Loucy (cell line): ENCODE measurements around the gene TRPT1.

Experiments
- H2AFZ ChIP-seq: fragments of 200-600 bp; sonication (generic); 2 replicates; pipeline ENCODE4 v1.6.0; 2016; ENCODE audit warnings: antibody characterized with exemption, mild to moderate bottlenecking, low read length, moderate library complexity
- H3F3A ChIP-seq: fragments of 200-600 bp; 2 replicates; pipeline ENCODE4 v1.6.0; 2016; ENCODE audit warnings: antibody characterized with exemption, low read depth, mild to moderate bottlenecking
- H3K27me3 ChIP-seq: fragments of 200-600 bp; sonication (generic); 2 replicates; pipeline ENCODE4 v1.6.1; 2014; ENCODE audit warnings: low read length, mild to moderate bottlenecking; ENCODE audit not compliant: insufficient read depth, poor library complexity, severe bottlenecking
- H3K36me3 ChIP-seq: fragments of 200-600 bp; sonication (generic); 2 replicates; pipeline ENCODE4 v1.6.1; 2016; ENCODE audit warnings: low read length; ENCODE audit not compliant: insufficient read depth
- H3K4me1 ChIP-seq: fragments of 200-600 bp; sonication (generic); 2 replicates; pipeline ENCODE4 v1.5.1; 2014; ENCODE audit warnings: low read length, mild to moderate bottlenecking; ENCODE audit not compliant: insufficient read depth, poor library complexity, severe bottlenecking
- H3K4me2 ChIP-seq: fragments of 200-600 bp; sonication (generic); 2 replicates; pipeline ENCODE4 v1.6.0; 2014; ENCODE audit warnings: antibody characterized with exemption, low read length, low read depth, mild to moderate bottlenecking; ENCODE audit not compliant: poor library complexity, severe bottlenecking
- H3K4me3 ChIP-seq: fragments of 200-600 bp; sonication (generic); 2 replicates; pipeline ENCODE4 v1.5.1; 2014; ENCODE audit warnings: low read length, mild to moderate bottlenecking, mixed read lengths; ENCODE audit not compliant: poor library complexity, severe bottlenecking
- H3K79me2 ChIP-seq: fragments of 200-600 bp; sonication (generic); 2 replicates; pipeline ENCODE4 v1.6.1; 2014; ENCODE audit warnings: low read length; ENCODE audit not compliant: insufficient read depth
- H3K9ac ChIP-seq: fragments of 200-600 bp; sonication (generic); 2 replicates; pipeline ENCODE4 v1.6.0; 2014; ENCODE audit warnings: mild to moderate bottlenecking, low read depth, low read length, moderate library complexity; ENCODE audit not compliant: poor library complexity, severe bottlenecking
- H3K9me2 ChIP-seq: fragments of 200-600 bp; sonication (generic); replicated peaks from 2 replicates; pipeline ENCODE4 v1.6.1; 2016; ENCODE audit warnings: low read depth, low read length, mixed read lengths
- H3K9me3 ChIP-seq: fragments of 200-600 bp; sonication (generic); 2 replicates; pipeline ENCODE4 v1.6.1; 2014; ENCODE audit warnings: mild to moderate bottlenecking, antibody characterized with exemption, low read length, low read depth; ENCODE audit not compliant: insufficient read depth
- H4K20me1 ChIP-seq: fragments of 200-600 bp; sonication (generic); 2 replicates; pipeline ENCODE4 v1.6.0; 2014; ENCODE audit warnings: antibody characterized with exemption, low read length, mild to moderate bottlenecking; ENCODE audit not compliant: insufficient read depth, poor library complexity, severe bottlenecking
- EZH2phosphoT487 ChIP-seq: fragments of 200-600 bp; IDR thresholded peaks from 2 replicates; pipeline ENCODE4 v1.6.1; 2018; ENCODE audit warnings: antibody characterized with exemption, mild to moderate bottlenecking, moderate library complexity, borderline replicate concordance
- TF ChIP-seq, protein P1 (sequence below): fragments of 200-600 bp; sonication (generic); conservative IDR thresholded peaks from 2 replicates; pipeline ENCODE4 v1.5.1; 2014; ENCODE audit warnings: mild to moderate bottlenecking, antibody characterized with exemption, low read length

The TRPT1 gene

DNA sequence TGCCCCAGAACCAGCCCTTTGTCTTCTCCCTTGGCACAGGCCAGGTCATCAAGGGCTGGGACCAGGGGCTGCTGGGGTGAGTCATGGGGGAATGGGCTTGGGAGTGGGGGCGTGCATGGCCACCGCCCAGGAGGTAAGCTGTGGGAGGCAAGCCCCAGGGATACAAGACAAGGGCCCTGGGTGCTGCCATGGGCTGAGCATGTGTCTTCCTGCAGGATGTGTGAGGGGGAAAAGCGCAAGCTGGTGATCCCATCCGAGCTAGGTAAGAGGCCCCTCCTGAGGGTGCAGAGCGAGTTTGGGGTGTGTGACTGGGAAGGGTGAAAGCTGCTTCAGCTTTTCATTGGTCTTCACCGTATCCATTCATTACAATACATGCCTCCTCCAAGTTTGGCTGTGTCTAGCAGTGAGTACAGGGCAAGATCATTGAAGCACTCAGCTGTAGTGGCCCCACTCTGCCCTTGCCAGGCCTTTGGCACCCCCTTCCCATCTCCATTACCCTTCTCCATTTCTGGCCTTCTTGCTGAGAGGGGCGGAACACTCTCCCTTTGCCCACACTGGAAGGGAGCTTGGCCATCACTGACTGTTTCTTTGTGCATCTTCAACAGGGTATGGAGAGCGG lies 17.4 kb upstream of the TRPT1 start:
- H3K4me2 ChIP-seq: peak overlapping the region; percentile 84
- H3K4me3 ChIP-seq: no peak overlapping the region
- no peak overlapping the region for H2AFZ ChIP-seq
- peaks cover 11% of the 10 kb centered on the region; the same call in 1 of the 2 replicates for H3K36me3 ChIP-seq
- H3K9me2 ChIP-seq: no peaks in the 10 kb centered on the region
- TF ChIP-seq, protein P1, sequence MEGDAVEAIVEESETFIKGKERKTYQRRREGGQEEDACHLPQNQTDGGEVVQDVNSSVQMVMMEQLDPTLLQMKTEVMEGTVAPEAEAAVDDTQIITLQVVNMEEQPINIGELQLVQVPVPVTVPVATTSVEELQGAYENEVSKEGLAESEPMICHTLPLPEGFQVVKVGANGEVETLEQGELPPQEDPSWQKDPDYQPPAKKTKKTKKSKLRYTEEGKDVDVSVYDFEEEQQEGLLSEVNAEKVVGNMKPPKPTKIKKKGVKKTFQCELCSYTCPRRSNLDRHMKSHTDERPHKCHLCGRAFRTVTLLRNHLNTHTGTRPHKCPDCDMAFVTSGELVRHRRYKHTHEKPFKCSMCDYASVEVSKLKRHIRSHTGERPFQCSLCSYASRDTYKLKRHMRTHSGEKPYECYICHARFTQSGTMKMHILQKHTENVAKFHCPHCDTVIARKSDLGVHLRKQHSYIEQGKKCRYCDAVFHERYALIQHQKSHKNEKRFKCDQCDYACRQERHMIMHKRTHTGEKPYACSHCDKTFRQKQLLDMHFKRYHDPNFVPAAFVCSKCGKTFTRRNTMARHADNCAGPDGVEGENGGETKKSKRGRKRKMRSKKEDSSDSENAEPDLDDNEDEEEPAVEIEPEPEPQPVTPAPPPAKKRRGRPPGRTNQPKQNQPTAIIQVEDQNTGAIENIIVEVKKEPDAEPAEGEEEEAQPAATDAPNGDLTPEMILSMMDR: no peak
- no peak for TF ChIP-seq EZH2phosphoT487
- H3K79me2 ChIP-seq: peaks cover 48% of the 10 kb centered on the region
- H4K20me1 ChIP-seq: peaks cover 31% of the 10 kb centered on the region
- peak overlapping the region; percentile 29 for H3K9ac ChIP-seq
- H3F3A ChIP-seq: peaks cover 8% of the 10 kb centered on the region; the same call in 1 of the 2 replicates
- no peaks in the 10 kb centered on the region for H3K9me3 ChIP-seq
- H3K27me3 ChIP-seq: no peaks in the 10 kb centered on the region
- peaks cover 37% of the 10 kb centered on the region for H3K4me1 ChIP-seq

DNA sequence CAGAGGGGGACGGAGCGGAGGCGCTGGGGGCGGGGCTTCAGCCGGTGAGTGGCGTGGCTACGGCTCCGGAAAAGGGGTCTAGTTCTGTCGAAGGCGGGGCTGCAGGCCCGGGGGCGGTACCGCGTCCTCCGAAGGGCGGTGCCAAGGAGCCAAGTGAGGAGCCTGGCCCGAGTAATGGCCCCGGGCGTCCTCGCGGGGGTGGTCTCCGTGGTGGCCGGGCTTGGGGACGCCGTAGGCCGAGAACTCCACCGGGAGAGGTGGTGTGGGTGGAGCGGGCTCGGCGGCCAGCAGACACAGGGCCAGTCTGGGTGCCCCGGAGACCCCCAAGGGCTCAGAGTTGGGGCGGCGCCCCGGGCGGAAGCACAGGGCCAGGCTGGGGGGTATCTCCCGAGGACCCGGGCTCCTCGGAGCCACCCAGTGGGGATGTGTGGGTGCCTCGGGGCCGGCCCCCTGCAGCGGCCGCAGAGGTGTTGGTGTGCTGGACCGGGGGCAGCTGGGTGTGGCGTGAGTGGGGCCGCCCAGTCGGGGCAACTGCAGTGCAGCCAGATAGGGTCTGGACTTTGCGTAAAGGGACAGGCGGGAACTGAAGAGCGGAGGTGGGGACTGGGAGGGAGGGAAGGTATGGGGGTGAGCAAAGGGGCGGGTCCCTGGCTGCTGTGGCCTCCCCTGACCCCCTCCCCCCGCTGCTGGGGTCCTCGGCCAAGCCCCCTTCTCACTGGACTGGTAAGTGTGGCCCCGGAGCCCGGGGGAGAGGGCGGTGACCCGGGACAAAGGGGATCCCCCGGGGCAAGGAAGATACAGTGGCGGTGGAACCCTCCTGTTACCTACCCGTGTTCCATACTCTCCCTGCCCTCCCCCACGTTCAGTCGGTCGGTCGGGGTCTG lies 15.7 kb upstream of the TRPT1 start:
- Histone ChIP-seq H3K4me1 (peaks cover 33% of the 10 kb centered on the region), H3K9ac (peak overlapping the region; percentile 86), H3K4me3 (peak overlapping the region; percentile 92), H3K27me3 (no peaks in the 10 kb centered on the region), H3K4me2 (peak overlapping the region; percentile 91), H3F3A (peaks cover 5% of the 10 kb centered on the region; the same call in 1 of the 2 replicates), H3K9me3 (no peaks in the 10 kb centered on the region), H3K36me3 (peaks cover 11% of the 10 kb centered on the region; the same call in 1 of the 2 replicates), H2AFZ (peak overlapping the region; percentile 41; the same call in 1 of the 2 replicates), H3K9me2 (no peaks in the 10 kb centered on the region), H3K79me2 (peaks cover 48% of the 10 kb centered on the region), H4K20me1 (peaks cover 31% of the 10 kb centered on the region)
- TF ChIP-seq EZH2phosphoT487: no peak
- TF ChIP-seq, protein P1: no peak

DNA sequence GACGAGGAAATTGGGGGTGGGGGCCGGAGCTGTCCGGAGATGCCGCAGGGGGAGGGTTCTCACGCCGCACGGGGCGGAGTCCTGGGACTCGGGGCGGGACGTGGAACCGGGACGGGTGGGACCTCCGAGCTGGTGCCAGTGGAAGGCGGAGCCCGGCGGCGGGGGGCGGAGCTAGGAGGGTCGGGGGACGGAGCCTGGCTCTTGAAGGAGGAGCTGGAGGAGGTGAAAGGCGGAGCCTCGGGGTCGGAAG lies 15.2 kb upstream of the TRPT1 start:
- Histone ChIP-seq H3K36me3 (peaks cover 11% of the 10 kb centered on the region; the same call in 1 of the 2 replicates), H3K4me3 (peak overlapping the region; percentile 92), H3K79me2 (peaks cover 46% of the 10 kb centered on the region), H4K20me1 (peaks cover 31% of the 10 kb centered on the region), H2AFZ (peak overlapping the region; percentile 56), H3K4me1 (peaks cover 33% of the 10 kb centered on the region), H3K27me3 (no peaks in the 10 kb centered on the region), H3K9me3 (no peaks in the 10 kb centered on the region), H3F3A (peaks cover 5% of the 10 kb centered on the region; the same call in 1 of the 2 replicates), H3K4me2 (peak overlapping the region; percentile 92), H3K9me2 (no peaks in the 10 kb centered on the region), H3K9ac (peak overlapping the region; percentile 86)
- TF ChIP-seq EZH2phosphoT487: no peak
- TF ChIP-seq, protein P1: no peak
